Fibroblast of skin of right biceps (primary cell): ENCODE results near the gene ZBTB7B.
A peak's percentile ranks its signal among the peaks of the same experiment; 100 is the strongest.

Experiments used
- DNase-seq: peaks from one replicate; pipeline ENCODE4 v3.0.0-alpha.2; 2013

Gene ZBTB7B

DNA sequence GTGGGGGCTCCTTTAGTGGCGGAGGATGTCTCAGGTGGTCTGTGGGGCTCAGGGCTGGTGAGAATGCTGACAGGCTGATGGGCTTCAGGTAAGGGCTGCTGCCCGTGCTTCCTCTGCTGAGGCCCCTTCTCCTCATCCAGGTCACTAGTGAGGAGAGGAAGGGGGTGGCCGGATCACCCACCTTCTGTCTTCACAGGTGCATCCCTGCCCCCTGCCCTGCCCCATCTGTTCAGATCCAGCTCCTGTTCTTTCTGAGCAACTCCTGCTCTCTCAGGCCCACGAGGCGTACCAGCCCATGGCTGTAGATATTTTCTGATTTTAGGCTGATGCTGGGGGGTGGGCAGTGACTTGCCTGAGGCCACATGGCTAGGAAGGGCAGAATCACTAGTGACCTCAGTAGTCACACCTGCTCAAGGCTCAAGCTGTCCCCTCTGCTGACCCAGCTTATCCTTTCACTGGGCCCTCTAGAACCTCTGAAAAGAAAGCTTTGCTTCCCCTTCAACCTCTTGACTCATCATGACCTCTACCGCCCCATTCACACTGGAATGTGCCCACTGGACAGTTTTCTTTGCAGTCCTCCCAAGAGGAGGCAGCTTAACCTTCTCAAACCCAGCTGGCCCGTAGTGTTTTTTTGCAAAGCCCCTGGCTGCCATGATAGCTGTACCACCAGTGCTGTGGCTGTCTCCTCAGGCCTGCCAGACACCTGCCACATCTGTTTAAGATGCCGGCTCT lies 16.2 kb downstream of the ZBTB7B start:
- DNase-seq, result no peak

DNA sequence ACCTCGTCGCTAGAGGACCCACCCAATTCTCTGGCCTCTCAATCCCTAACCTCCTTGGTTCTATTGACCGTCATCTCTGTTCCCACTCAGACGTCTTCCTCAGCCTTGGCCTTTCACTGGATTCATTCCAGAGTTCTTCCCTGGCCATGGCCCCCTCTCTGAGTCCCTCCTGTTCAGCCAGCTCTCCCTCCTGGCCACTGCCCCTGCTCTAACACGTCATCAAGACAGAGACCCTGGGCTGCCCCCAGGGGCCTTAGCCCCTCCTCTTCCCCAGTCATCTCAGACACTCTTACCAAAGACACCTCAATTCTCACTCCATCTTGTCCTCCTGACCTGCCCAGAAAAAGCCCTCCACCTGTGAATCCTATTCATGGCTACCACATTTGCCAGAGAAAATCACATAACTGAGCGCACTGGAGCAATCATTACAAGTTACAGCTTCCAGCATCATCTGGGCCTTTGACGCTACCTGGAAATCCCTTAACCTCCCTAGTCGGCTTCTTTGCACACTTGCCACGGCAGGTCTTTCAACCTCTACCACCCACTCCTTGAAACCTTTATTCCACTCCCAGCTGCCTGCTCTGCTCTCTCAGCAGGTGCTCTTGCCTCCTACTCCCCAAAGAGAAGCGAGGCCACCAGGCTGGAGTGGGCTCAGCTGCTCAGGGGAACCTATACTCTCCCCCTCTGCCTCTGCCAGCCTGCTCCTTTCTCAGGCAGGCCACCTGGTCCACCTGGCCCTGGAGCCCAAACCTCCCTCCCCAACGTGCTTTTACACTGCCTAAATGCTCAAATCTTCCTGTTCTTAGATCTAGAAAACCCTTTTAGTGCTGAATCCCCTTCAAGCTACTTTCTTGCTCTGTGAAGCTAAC lies 17.0 kb downstream of the ZBTB7B start:
- DNase-seq, result no peak

DNA sequence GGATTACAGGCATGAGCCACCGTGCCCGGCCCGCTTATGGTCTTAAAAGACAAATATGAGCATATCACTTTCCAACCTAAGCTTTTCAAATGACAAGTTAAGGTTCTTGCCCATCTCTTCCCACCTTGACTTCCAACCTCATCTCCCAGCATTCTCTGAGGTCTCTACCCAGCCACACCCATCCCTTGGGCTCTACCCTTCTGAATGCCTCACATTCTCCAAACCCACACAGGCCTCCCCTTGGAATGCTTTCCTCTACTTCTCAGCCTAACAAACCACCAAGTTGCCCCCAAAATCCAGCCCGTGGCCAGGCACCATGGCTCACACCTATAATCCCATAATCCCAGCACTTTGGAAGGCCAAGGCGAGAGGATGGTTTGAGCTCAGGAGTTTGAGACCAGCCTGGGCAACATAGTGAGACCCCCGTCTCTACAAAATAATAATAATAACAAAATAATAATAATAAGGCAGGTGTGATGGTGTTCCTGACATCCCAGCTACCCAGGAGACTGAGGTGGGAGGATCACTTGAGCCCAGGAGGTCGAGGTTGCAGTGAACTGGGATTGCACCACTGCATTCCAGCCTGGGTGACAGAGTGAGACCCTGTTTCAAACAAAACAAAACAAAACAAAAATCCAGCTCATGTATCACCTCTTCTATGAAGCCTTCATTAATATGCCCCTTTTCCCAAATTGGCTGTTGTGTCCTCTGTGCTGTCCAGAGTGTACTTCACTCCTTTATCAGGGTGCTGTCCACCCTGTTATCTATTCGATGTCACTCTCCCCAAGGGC lies 19.7 kb downstream of the ZBTB7B start:
- DNase-seq, result peak; percentile 8

DNA sequence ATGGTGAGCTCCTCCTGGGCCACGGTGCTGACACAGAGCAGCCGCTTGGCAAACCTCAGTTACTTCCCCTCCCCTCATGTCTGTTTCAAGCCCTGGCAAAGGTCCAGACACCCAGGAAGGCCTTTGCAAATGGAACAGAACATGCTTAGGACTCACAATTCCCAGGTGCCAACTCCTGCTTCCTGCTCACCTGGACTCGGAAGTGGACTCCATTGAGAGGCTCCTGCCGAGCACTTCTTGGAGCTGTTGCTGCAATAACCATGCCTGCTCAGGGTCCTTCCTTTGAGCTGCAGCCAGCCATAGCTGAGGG lies 20.3 kb downstream of the ZBTB7B start:
- no peak for DNase-seq

DNA sequence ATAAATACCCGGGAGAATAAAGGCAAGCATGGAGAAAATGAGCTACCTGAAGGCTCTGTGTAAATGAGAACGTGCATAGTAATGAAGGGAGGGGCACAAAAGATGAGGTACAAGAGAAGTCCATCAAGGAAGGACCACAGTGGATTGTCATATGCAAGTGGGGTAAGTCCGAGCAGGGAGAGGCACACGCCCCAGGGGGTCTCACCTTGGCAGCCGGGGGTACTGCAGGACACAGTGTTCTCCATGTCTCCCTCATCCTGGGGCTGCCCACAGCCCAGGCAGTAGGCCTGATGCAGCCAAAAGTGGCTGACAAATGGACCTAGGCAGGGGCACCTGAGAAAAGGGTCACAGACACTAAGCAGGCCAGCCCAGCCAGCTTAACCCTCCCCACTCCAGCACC lies 21.0 kb downstream of the ZBTB7B start:
- no peak for DNase-seq

DNA sequence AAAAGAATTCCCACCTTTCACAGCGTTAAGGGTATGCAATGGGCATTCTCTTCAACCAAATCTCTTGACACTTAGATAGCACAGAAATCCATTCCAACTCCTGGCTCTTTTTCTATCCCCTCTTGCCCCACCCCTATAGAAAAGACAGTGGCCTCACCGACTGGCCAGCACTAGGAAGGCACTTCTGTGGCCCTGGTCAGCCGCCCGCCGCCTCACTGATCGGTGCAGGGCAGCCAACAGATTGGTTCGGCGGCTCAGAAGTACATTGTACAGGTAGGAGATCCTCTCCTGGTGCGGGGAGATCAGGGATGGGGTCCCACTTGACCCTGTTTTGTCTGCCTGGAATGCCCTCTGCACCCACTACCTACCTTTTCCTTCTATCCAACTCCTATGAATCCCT lies 21.7 kb downstream of the ZBTB7B start:
- no peak for DNase-seq

DNA sequence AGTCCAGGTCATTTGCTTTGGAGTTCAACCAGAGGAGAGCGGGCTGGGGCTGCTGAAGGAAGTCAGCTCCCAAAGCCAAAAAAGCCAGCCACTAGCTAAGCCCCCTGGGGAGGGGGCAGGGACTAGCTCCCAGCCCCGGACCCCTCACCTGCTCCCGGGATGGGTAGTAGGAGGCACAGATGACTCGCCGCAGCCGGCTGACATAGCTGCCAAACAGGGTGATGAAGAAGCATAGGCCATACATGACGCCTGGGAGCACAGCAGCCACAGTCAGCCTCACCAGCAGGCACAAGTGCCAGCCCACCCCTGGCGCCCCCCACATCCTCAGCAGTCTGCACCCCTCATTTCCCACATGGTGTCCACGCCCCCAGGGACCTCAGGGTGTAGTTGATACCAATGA lies 23.6 kb downstream of the ZBTB7B start:
- no peak for DNase-seq

DNA sequence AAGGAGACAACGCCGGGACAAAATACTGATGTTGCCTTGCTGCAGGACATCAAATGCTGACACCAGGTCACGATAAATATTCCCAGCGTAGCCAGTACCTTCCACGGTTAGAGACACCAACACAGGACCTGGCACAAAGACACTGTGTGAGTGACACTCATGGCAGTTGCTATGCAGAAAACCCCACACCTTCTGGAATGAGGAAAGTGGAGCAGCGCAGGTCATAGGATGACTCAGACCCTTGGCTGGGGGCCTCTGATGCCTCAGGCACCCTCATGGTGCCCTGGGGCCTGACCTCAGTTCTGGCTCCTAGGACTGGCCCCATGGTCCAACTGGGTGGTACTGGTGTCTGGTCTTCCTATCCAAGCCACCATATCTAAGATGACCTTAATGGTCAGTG lies 24.0 kb downstream of the ZBTB7B start:
- DNase-seq, result peak; percentile 5

DNA sequence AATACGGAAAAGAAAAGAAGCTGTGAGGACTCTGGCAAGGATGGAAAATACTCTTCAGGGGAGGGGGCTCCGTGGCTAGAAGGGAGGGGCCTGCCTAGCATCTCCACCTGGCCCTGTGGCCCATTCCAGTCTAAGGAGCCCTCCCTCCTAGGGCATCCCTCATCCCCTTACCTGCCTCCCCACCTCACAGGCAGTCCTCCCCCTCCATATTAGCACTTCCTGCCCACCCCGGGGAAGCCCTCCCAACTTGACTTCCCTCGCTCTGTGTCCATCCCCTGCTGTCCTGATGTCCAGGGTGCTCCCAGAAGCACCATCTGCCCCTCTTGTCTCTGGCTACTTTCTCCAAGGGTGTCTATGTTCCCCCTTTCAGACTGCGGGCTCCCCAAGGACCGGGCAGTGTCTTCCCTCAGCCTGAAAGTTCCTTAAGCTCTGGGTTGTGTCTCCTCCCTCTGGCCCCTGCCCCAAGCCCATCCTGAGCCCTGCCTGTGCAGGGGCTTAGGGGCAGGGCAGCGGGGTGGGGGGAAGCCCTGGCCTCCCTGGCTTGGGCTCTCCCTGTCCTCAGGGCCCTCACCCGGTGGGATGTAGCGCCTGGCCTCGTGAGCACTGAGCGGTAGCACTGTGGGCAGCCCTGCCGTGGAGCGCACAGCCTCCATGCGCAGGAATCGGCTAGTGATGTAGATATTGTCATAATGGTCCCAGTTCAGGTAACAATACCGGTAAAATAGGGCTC lies 27.1 kb downstream of the ZBTB7B start:
- DNase-seq, result no peak

DNA sequence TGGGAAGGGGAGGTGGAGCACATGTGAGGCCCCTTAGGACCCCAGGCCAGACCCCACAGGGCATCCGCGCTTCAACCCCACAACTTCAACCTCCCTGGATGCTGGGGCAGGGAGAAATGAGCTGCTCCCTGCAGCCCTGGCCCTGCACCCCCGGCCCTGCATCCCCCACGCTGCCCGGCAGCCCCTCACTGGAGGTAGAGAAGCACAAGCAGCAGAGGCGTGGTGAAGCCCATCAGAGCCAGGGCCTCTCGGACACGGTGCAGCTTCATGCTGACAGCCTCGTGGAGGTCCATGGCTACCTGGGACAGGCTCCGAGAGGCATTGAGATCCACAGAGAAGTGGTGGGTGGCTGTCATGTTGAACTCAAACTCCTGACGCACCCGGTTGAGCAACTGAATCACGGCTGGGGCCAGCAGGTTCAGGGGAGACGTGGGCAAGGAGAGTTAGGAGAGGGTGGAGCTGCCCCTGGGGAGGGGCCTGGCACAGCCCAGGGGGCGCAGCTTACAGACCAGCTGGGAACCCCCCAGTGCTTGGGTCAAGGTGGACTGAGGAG lies 27.7 kb downstream of the ZBTB7B start:
- no peak for DNase-seq

DNA sequence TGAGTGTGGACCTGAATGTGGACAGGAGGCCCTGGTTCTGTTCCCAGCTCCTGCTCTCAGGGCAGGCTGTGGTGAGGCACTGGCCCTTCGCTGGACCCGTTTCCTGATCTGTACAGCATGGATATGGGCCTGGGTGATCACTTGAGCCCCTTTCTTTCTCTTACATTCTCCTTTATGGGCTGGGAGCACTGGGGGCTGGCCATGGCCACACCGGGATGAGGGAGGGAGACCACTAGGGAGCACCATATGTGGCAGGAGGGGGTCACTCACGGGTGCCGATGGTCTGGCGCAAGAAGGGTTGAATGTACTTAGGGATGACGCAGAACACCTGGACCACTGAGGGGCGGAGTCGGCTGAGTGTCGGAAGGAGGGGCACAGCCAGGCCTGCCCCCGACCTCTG lies 28.3 kb downstream of the ZBTB7B start:
- DNase-seq, result no peak

DNA sequence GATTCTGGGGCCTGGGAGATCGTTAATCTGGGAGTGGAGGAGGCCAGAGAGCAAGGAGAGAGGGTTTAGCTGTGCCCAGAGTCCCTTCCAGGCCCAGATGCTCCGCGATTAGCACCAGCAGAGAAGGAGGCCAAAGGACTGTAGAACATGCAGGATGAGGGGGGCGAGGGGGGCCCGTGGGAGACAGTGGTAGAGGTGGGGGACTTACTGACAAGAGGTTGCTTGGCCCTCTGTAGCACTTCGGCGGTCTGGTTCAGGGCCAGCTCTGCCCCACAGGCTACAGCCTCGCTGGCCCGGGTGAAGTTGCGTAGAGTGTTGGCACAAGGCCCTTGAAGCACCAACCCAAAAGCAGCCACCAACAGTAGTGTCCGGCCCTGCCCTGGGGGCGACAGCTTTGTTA lies 30.3 kb downstream of the ZBTB7B start:
- no peak for DNase-seq

DNA sequence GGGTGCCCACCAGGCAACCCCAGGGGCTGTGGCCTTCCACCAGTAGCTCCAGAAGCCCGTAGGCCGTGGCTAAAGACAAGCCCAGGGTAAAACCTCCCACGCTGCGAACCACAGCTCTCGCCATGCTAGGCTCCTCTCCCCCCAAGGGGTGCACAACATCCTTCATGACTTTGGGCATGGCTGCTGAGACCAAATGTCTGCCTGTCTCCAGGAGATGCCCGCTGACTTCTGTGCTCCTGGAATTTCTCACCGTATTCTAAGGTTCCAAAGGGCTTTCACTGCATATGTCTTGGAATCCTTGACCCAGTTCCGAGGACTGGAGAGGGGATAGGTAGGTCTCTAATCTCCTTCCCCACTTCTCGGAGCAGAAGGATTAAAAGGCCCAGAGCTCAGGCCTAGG lies 30.9 kb downstream of the ZBTB7B start, which contains the start of the genes DCST1 and DCST2:
DCST1 (plus strand) TSS at position 301 of the 400 bp plus-strand sequence. CDS start 213 bp downstream, outside the sequence.
DCST2 (minus strand) TSS at position 258 of the 400 bp plus-strand sequence; CDS start at position 178, 80 bp downstream.
- no peak for DNase-seq

DNA sequence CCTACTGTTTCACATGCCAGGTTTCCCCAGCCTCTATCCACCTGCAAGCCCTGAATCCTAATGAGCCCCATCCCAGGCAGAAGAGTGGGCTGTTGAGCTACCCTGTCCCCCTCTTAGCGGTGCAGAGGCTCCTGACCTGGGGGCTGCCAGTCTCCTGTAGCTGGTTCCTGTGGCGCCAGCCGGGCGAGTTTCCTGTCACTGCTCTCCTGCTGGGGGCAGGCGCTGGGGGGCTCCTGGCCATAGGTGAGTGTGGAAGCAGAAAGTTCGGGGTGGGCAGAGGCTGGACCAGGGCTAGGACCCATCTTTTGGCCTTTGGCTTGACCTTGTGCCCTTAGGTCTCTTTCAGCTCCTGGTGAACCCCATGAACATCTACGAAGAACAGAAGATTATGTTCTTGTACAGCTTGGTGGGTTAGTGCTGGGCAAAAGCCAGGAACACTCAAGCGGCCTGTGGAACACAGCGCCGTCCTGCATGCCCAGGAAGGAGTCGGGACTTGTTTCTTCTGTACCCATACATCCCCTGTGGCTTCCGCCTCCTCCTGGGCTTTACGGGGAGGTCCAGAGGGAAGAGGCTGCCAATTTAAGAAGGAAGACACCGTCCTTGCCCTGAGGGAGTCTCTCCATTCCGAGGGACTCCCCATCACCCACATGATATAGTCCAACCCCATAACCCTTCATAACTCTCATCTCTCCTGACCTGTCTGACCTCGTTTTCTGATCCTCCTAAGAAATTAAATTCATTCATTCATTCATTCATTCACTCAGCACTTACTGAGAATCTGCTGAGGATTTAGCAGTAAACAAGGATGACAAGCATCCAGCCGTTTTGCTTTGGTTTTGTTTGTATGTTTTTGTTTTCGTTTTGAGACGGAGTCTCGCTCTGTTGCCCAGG lies 32.0 kb downstream of the ZBTB7B start:
- no peak for DNase-seq

DNA sequence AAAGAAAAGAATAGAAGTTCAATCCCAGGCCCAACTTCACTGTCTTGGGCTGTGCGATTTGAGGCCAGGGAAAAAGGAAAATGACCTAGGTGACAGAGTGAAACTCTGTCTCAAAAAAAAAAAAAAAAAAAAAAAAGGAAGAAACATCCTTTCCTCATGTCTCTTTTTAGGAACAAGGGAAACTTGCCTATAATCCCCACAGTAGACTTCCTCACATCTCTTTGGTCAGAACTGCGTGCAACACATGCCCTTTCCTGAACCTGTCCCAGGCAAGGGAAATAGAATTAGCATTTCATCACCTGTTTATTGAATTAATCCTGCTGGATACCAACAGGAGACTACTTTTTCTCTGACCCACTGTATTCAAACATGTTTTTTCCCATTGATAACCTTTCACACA lies 33.3 kb downstream of the ZBTB7B start:
- no peak for DNase-seq

DNA sequence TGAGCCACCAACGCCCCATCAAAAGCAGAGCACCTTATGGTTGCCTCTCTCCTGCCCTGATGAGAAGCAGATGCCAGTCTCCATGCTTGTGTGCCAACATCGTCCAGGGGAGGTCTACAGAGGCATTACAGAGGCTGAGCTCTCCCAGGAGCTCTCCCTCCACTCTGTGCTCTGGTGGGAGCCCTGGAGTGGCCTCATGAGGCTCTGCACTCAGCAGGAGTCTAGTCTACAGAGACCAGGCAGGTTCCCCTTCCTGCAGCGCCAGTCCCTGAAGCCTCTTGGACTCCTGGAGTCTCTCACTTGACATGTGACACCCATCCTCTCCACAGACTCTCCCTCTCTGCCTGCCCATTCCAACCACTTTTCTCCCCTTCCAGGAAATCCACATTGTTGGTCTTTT lies 34.4 kb downstream of the ZBTB7B start:
- no peak for DNase-seq

DNA sequence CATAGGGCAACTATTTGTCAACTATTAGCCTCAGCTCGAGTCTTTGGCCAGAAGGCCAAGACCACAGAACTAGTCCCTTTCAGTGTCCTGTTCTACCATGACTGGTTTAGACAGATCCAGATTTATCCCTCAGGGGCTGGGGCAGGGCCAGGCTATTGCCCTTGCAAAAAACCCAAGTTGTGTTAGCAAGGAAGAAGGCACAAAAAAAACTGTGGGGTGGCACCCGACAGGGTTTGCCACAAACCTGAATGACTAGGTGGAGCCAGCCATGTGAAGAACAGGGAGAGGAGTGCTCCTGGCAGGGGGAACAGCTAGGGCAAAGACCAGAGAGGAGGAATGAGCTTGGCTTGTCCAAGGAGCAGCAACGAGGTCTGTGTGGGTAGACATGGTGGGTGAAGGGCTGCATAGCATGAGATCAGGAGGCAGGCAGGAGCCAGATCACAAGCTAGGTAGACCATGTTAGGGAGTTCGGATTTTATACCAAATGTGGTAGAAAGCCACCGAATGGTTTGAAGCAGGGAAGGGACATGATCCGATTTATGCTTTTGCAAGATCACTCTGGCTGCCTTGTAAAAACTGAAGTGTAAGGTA lies 35.3 kb downstream of the ZBTB7B start:
- no peak for DNase-seq

DNA sequence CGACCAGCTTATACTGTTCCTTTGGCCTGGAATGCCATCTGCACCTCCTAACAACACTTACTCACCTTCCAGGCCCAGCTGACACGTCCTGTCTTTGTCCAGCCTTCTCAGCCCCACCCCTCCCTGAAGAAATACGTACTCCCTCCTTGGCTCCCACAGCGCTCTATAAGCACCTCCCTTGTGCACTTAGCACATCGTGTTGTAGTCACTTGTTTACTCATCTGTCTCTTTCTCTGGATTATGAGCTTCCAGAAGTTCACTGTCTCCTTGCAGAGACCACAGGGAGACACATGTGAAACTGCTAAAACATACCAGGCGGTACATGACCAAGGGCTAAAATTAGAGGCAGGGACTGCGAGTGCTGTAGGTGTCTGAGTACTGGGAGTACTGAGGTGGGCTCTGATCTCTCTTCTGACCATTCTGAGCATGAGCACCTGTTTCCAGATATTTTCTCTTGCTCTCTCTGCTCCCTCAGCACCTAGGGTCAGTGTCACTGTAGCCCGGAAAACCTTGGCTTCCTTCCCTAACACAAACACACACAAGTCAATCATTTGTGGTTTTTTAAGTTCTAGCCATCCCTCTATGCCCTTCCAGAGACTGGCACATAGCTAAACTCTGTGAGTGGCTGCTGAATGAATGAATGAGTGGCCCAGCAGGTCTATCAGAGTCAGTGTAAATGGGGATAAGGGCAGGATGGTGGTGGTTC lies 36.2 kb downstream of the ZBTB7B start:
- no peak for DNase-seq

DNA sequence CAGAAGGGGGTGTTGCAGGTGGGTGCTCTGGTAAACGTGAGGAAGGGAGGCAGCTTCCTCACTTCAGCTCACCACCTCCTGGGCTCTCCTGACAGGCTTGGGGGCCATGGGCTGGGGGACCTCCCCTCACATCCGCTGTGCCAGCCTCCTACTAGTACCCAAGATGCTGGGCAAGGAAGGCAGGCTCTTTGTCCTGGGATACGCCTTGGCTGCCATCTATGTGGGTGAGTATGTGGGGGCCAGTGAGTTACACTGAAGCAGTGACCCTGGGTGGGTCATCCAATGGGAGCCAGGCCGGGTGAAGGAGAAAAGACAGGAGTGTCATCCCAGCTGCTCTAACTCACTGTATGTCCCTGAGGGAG lies 36.7 kb downstream of the ZBTB7B start:
- DNase-seq, result no peak

DNA sequence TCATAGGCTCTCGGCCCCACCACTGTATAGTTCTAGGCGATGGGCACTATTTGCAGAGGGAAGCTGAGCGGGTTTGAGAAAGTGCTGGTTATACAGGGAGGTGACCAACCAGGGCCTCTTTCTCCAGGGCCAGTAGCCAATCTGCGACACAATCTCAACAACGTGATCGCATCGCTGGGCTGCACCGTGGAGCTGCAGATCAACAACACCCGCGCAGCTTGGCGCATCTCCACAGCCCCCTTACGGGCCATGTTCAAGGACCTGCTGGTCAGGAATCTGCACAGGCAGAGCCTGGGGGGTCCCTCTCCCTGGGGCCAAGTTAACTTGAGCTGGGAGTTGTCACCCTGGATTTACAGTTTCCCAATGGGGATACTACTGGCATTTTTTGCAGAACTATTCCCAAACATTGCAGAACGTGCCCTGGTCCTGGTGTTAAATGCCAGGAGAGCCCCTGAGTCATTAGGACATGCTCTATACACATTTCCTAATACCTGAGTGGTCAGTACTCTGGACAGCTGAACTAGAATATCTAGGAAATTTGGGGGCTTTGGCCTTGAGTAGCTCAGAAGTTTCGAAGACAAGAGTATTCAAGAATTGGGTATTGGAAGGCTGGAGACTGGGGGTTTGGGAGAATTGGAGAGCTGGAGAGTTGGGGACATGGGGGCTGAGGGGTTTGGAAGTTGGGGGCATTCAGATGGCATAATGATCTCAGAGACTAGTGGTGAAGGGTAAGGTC lies 37.9 kb downstream of the ZBTB7B start:
- no peak for DNase-seq
